DMS79 (cell line): ENCODE data around the gene SPOCK1.

Experiments
- DNase-seq: peaks from one replicate; lab custom pipeline; 2025; lab: John Stamatoyannopoulos, UW

Gene SPOCK1

GRCh38 chr5:137148159-137148558, 351.0 kb downstream of the SPOCK1 start:
- peak; percentile 26 for DNase-seq

GRCh38 chr5:137147346-137147745, 351.8 kb downstream of the SPOCK1 start:
- DNase-seq, result peak; percentile 42

DNA sequence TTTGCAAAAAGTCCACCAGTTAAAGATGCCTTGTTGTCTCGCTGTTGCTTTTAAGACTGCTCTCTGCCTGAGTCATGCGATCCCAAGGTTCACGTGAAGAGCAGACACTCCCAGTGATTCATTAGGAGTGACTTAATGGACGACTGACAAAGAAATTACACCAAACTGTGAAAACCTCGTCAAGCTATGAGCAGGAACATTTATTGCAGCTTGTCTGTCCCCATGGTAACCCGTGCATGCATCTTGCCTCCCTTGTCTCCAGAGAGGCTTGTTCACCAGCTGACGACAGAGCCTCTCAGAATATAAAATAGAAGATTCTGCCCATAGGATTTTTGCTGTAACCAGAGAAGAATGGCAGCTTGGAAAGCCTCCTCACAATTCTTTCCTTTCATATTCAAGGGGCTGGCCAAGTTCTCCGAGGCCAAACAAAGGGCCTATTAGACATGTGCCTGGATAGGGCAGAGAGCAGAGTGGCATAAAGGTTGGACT, 352.7 kb downstream of the SPOCK1 start:
- DNase-seq, result peak; percentile 89

GRCh38 chr5:137145721-137146120, 353.4 kb downstream of the SPOCK1 start:
- DNase-seq, result no peak

GRCh38 chr5:137144656-137145055, 354.5 kb downstream of the SPOCK1 start:
- no peak for DNase-seq

GRCh38 chr5:137142764-137143605, 356.1 kb downstream of the SPOCK1 start:
- DNase-seq, result no peak

- DNase-seq, result no peak
Observed at GRCh38 chr5:137142346-137142745, 356.8 kb downstream of the SPOCK1 start.

DNA sequence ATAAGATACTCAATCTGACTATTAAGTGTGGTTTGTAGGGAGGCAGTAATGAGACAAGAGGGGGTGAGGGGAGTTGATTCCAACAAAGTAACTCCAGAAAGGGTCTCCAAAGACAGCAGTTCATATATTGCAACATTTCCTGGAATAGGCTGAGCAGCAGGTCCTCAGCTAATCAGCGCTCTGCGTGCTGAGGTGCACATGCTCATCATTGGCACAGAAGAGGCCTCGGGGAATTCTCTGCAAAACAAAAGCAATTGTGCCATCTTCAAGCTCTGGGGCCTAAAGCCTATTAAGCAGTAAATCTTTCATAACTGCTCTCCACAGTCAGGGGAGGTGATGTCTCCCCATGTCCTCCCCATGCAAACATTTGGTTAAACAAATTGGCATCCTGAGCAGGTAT, 357.3 kb downstream of the SPOCK1 start:
- no peak for DNase-seq

GRCh38 chr5:137136991-137137632, 362.0 kb downstream of the SPOCK1 start:
- DNase-seq, result peak; percentile 62

DNA sequence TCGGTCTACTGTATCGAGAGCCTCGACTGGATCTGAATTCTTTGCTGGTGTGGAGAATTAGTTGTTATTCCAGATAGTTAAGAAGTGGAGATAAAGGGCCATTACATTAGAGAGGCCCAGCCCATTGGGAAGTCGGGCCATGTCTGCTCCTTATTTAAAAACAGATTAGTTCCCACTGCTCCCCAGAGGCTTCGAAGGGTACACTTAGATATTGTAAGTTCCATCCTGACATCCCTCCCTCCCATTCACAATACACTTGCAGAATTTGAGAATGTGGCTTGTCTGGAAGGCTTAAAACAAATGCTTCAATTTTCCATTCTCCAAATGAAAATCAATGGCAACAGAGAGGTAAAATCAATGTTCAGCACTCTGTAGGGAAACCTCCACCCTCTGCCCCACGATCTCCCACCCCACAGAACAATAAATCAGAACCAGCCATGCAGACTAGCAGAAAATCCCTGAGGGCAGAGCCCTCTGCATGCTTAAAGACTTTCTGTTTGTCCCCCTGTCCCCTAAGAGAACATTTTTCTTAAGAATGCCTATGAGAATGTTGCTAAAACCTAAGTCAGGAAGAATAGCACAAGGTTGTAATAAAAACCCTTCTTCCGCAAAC, 364.1 kb downstream of the SPOCK1 start:
- no peak for DNase-seq

GRCh38 chr5:137129886-137130680, 369.0 kb downstream of the SPOCK1 start:
- DNase-seq, result peak; percentile 79

- no peak for DNase-seq
Observed at GRCh38 chr5:137128012-137128411, 371.1 kb downstream of the SPOCK1 start.

GRCh38 chr5:137126829-137127228, 372.3 kb downstream of the SPOCK1 start:
- DNase-seq, result no peak

DNA sequence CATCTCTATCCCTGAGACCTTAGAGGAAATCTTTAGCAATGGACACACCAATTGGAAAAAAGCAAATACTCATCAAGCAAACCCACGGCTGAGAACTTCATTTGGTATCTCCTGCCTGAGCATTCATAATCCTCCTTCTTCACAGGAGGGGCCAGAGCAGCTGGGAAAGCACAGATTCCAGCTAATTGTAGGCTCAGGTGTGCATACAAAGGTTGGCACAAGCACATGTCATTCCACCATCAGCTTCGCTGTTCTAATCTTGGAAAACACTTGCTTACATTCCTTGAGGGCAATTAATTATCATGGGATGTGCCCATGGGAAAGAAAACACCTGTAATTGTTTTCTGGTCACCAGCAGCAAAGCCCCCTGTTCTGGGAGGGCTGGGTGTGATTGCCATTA, 376.6 kb downstream of the SPOCK1 start:
- DNase-seq, result no peak

DNA sequence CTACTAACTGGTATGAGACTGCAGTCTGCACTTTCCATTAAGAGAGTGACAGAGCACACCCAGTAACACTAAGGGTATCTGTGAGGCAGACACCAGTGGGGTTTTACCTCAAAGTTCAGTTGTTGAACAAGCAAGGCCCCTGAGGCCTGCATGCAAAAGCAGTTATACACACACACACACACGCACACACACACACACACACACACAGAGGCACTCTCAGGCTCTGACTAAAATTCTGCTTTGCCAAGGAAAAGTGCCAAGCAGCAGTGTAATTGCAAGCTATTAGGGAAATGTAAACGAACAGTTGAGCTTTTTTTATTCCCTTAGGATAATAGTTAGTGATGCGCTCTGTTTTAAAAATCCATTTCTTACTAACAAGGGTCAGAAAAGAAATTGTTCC, 377.1 kb downstream of the SPOCK1 start:
- no peak for DNase-seq

DNA sequence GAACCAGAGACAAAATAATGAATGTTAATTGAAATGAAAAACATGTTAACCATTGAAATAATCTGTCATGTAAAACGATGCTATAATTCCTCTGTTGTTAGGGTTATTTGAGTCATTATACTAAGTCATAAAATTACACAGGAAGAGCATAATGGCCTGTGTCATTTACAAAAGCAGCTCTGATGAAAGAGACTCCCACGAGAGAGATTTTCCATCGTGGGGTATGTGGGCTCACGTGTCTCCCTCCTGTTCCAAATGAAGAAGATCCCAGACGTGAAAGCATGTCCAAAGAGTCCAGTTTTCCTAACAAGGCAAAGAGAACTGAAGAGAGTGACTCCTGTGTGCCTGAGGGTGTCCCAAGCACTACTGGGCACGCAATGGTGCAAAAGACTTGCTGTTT, 379.8 kb downstream of the SPOCK1 start:
- DNase-seq, result no peak

DNA sequence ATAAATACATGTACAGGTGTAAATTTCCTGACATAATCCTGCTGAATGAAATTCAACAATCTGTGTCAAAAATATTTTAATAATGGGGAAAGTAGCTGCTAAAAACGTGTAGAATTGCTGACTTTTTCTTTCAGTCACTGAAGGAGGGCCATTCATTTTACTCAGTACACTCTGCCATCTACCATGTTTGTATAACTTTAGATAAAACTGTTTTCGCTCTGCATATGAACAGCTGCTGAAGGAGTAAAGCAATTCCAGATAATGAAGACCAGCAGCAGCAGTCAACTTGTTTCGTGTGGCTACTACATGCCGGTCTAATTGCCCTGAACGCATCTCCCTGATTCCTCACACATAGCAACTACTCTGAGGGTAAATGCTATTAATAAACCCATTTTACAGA, 380.5 kb downstream of the SPOCK1 start:
- DNase-seq, result no peak

GRCh38 chr5:137115152-137115551, 384.0 kb downstream of the SPOCK1 start:
- no peak for DNase-seq

- no peak for DNase-seq
Observed at GRCh38 chr5:137114529-137114928, 384.6 kb downstream of the SPOCK1 start.

- DNase-seq, result no peak
Observed at GRCh38 chr5:137113939-137114338, 385.2 kb downstream of the SPOCK1 start.

DNA sequence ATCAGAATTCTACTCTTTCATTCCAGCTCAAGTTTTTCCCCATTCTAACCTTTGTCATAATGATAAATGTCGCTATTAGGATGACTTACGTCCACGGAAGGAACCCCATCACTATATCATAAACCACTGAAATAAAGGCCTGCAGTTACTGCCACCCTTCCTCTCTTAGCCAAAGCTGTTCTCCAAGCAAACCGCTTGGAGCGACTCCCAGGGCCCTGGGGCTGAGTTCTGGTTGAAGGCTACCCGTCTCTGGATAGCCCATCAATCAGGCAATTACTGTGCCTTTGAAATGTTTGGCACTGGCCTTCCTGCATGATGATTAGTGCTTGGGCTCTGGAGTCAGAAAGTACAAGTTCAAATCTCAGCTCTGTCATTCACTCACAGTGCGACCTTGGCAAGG, 386.0 kb downstream of the SPOCK1 start:
- no peak for DNase-seq
